Heart right ventricle (tissue), 16 donors: ENCODE measurements around the gene TMEM9. TPM values are rescaled to one million over a fixed set of nuclear protein-coding genes. Genes with fewer than 3 reads are reported as not detected.

ENCODE experiments used
- ATAC-seq, 8 donors: fragments of 200-7000 bp; cut with Tn5 transposase; one replicate each; pipeline ENCODE4 v1.9.1; 2020; ENCODE audit warnings: mild to moderate bottlenecking in 8 of 8, moderate library complexity in 8 of 8, moderate number of reproducible peaks in 1 of 8
- DNase-seq, 2 donors: peaks; one replicate each; pipeline ENCODE4 v3.0.0-alpha.2; 2020
- H3K27ac ChIP-seq, 10 donors: fragments of 200-600 bp; sonication (generic) in 2 of 10; one replicate each; pipeline versions ENCODE4 v1.5.0 to v1.8.0; 2020 to 2022; ENCODE audit warnings: mild to moderate bottlenecking in 3 of 10
- H3K27me3 ChIP-seq, 7 donors: fragments of 200-600 bp; one replicate each; pipeline ENCODE4 v1.8.0; 2021 to 2022; ENCODE audit warnings: mild to moderate bottlenecking in 2 of 7
- H3K36me3 ChIP-seq, 9 donors: fragments of 200-600 bp; sonication (generic) in 1 of 9; one replicate each; pipeline versions ENCODE4 v1.5.0 to v1.8.0; 2020 to 2022; ENCODE audit warnings: mild to moderate bottlenecking in 2 of 9
- H3K4me1 ChIP-seq, 9 donors: fragments of 200-600 bp; sonication (generic) in 1 of 9; one replicate each; pipeline versions ENCODE4 v1.5.0 to v1.8.0; 2020 to 2022; ENCODE audit warnings: mild to moderate bottlenecking in 4 of 9
- H3K4me3 ChIP-seq, 10 donors: fragments of 200-600 bp; sonication (generic) in 2 of 10; one replicate each; pipeline versions ENCODE4 v1.5.0 to v1.8.0; 2020 to 2022; ENCODE audit warnings: mild to moderate bottlenecking in 7 of 10, moderate library complexity in 2 of 10
- H3K9me3 ChIP-seq, 11 donors: fragments of 200-600 bp in 10 of 11; sonication (generic) in 2 of 11; one replicate each; pipeline versions ENCODE4 v1.5.0 to v1.8.0; 2013 to 2022; ENCODE audit warnings: mild to moderate bottlenecking in 2 of 11, control low read depth in 1 of 11, moderate library complexity in 1 of 11
- CTCF ChIP-seq, 9 donors: fragments of 200-600 bp; sonication (generic) in 2 of 9; IDR thresholded peaks; one replicate each; pipeline versions ENCODE4 v1.5.0 to v1.8.0; 2021 to 2022; ENCODE audit warnings: antibody characterized with exemption in 9 of 9, mild to moderate bottlenecking in 5 of 9, moderate library complexity in 1 of 9
- WGBS, 2 donors: extraction: QIAGEN DNeasy Blood & Tissue Kit; methylation state at CpG; one replicate each; pipeline ENCODE4 v1.1.7; 2013; ENCODE audit warnings: inconsistent platforms in 1 of 2; 5-methylcytosine and 5-hydroxymethylcytosine counted together
- intact Hi-C, 10 donors: fragments of 100-400 bp; cut with DNase I; formaldehyde crosslinking; loops; one replicate each; pipeline versions ENCODE4 v1.11.1 to v1.14.2; 2022
- polyA plus RNA-seq, 2 donors: library from polyadenylated mRNA; stranded (reverse); fragments of 200-250 nt; gene quantifications; one replicate each; pipeline ENCODE4 v1.2.3, GENCODE V29; 2013
- total RNA-seq, 10 donors: library from RNA; stranded (reverse); fragmentation: NEBNext Ultra II Directional in 3 of 10; extraction: Animal tissue kit (Norgen Biotek cat#: 25700) in 3 of 10; gene quantifications; one replicate each; pipeline versions ENCODE4 v1.2.1 to v1.2.4, GENCODE V29; 2021 to 2023
- donor health status: Arrhythmogenic right ventricular cardiomyopathy.
- donor health status: ischemic (EF 13 %, LVEDD 7.1; RV severe dilation, severe dysfunction).
- donor health status: healthy with polysubstance abuse.
- donor health status: DM: no; HTN: yes; CAD: no.
- donor health status: DM: no; HTN: no; CAD: no.
- donor health status: ischemic (EF 25% LVEDD 6.9; RV normal size, moderate dysfunction).
- donor health status: ischemic (EF 25% LVEDD 5.7; RV mildly dilated, moderate dysfunction).
- donor health status: healthy.
- donor health status: DM: yes; HTN: yes; CAD: no.
- donor health status: Ischemic cardiomyopathy.
- donor health status: ischemic (EF 35%, LVEDD 5.7; RV mildly dilated, moderate dysfunction).
- donor health status: nonischemic (EF 11% LVEDD 7.7; RV severe dilation, severe dysfunction).
- donor health status: DM: yes; HTN: yes; CAD: no.
- donor health status: PGD.
- donor health status: ischemic (EF 29% LVEDD 5.4; RV normal size, mild dysfunction).
- donor health status: nonischemic (EF 23%, LVEDD 6.1; RV moderate dilation, normal function).

TMEM9 gene
- total and polyA plus RNA-seq, 12 donors: 19.6 to 49.6 (median 25.4) TPM

- DNase-seq (no peak), ATAC-seq (no peak)
- Histone ChIP-seq H3K4me1 (peaks cover 0 to 13% (median 0%) of the 10 kb centered on the region in 9 donors), H3K36me3 (peaks cover 0 to 100% (median 20%) of the 10 kb centered on the region in 9 donors), H3K27me3 (no peaks in the 10 kb centered on the region), H3K4me3 (no peak overlapping the region), H3K9me3 (no peaks in the 10 kb centered on the region), H3K27ac (no peak overlapping the region)
- no peak for TF ChIP-seq CTCF (IDR thresholded peaks at IDR 0.05)
- intact Hi-C loops: loop anchor here in 1 of 10 donors (10.0 kb wide), 1 partner anchor 80 kb away; no protein-coding TSS in a partner anchor
- WGBS, 2 donors: 81% methylated on average over 3 of the region's 3 CpGs
These were observed 9.1 kb downstream of the TMEM9 start for GRCh38 chr1:201145132-201145531.

GRCh38 chr1:201144701-201145100 is 9.6 kb downstream of the TMEM9 start:
- intact Hi-C loops: loop anchor here in 1 of 10 donors (10.0 kb wide), 1 partner anchor 80 kb away; no protein-coding TSS in a partner anchor
- 78 to 88% methylated on average over 5 of the region's 5 CpGs for WGBS, 2 donors
- Histone ChIP-seq H3K27me3 (no peaks in the 10 kb centered on the region), H3K4me3 (no peak overlapping the region), H3K9me3 (no peaks in the 10 kb centered on the region), H3K27ac (no peak overlapping the region), H3K36me3 (peaks cover 0 to 100% (median 20%) of the 10 kb centered on the region in 9 donors), H3K4me1 (peaks cover 0 to 13% (median 0%) of the 10 kb centered on the region in 9 donors)
- ATAC-seq (no peak), DNase-seq (no peak)
- no peak for TF ChIP-seq CTCF (IDR thresholded peaks at IDR 0.05)

GRCh38 chr1:201143726-201144635 is 10.3 kb downstream of the TMEM9 start:
- H3K27ac ChIP-seq: no peak overlapping the region
- no peaks in the 10 kb centered on the region for H3K9me3 ChIP-seq
- DNase-seq (no peak), ATAC-seq (no peak)
- no peak overlapping the region for H3K4me3 ChIP-seq
- H3K4me1 ChIP-seq: peaks cover 0 to 13% (median 0%) of the 10 kb centered on the region in 9 donors
- WGBS, 2 donors: 87 to 90% methylated on average over 18 of the region's 18 CpGs
- intact Hi-C loops: loop anchor here in 1 of 10 donors (10.0 kb wide), 1 partner anchor 81 kb away; no protein-coding TSS in a partner anchor
- H3K36me3 ChIP-seq: peaks cover 0 to 100% (median 20%) of the 10 kb centered on the region in 9 donors
- H3K27me3 ChIP-seq: no peaks in the 10 kb centered on the region
- no peak for TF ChIP-seq CTCF (IDR thresholded peaks at IDR 0.05)

- Histone ChIP-seq H3K27ac (no peak overlapping the region), H3K4me3 (no peak overlapping the region), H3K9me3 (no peaks in the 10 kb centered on the region), H3K4me1 (peaks cover 0 to 17% (median 0%) of the 10 kb centered on the region in 9 donors), H3K36me3 (peaks cover 0 to 100% (median 20%) of the 10 kb centered on the region in 9 donors), H3K27me3 (no peaks in the 10 kb centered on the region)
- no peak for DNase-seq
- intact Hi-C loops: loop anchor here in 1 of 10 donors (10.0 kb wide), 1 partner anchor 82 kb away; no protein-coding TSS in a partner anchor
- ATAC-seq: no peak
- 83 to 85% methylated on average over 16 of the region's 16 CpGs for WGBS, 2 donors
- no peak for TF ChIP-seq CTCF (IDR thresholded peaks at IDR 0.05)
These were observed 11.2 kb downstream of the TMEM9 start for GRCh38 chr1:201142849-201143725.
